Measurements from ENCODE around the gene HOXB7. TPM values are rescaled to one million over a fixed set of nuclear protein-coding genes. Genes with fewer than 3 reads are reported as not detected.

HOXB7 gene
- total RNA-seq, 1 donor from 2014 or later, result 0.16 TPM

- Histone ChIP-seq H3K4me3 (no peak overlapping the region), H3K9me3 (replicated peaks) (no peaks in the 10 kb centered on the region)
- TF ChIP-seq CTCF (IDR thresholded peaks at IDR 0.05; ENCODE audit: borderline replicate concordance), result no peak
Observed at GRCh38 chr17:48587276-48588073, 23.3 kb downstream of the HOXB7 start.

GRCh38 chr17:48586355-48587258, 24.2 kb downstream of the HOXB7 start:
- no peak for TF ChIP-seq CTCF (IDR thresholded peaks at IDR 0.05; ENCODE audit: borderline replicate concordance)
- no peaks in the 10 kb centered on the region for H3K36me3 ChIP-seq
- DNase-seq, result no peak
- H3K4me3 ChIP-seq, result peak overlapping the region; percentile 70
- H3K27me3 ChIP-seq (ENCODE audit: low read depth), result peaks cover 100% of the 10 kb centered on the region
- H3K9me3 ChIP-seq (replicated peaks), result no peaks in the 10 kb centered on the region
- H3K4me1 ChIP-seq, result peaks cover 18% of the 10 kb centered on the region
- H3K27ac ChIP-seq (replicated peaks), result peak overlapping the region; percentile 82
- intact Hi-C loops (cut with micrococcal nuclease), result no loop called here

More at GRCh38 chr17:48587276-48588073, 23.3 kb downstream of the HOXB7 start:
- H3K36me3 ChIP-seq, result no peaks in the 10 kb centered on the region
- intact Hi-C loops (cut with micrococcal nuclease), result no loop called here
- no peak for DNase-seq
- peaks cover 18% of the 10 kb centered on the region for H3K4me1 ChIP-seq
- H3K27me3 ChIP-seq (ENCODE audit: low read depth), result peaks cover 100% of the 10 kb centered on the region
- H3K27ac ChIP-seq (replicated peaks), result no peak overlapping the region

- H3K4me3 ChIP-seq, result no peak overlapping the region
- H3K9me3 ChIP-seq (replicated peaks), result no peaks in the 10 kb centered on the region
- intact Hi-C loops (cut with micrococcal nuclease), result no loop called here
- H3K27ac ChIP-seq (replicated peaks), result no peak overlapping the region
- no peak for TF ChIP-seq CTCF (IDR thresholded peaks at IDR 0.05; ENCODE audit: borderline replicate concordance)
- peaks cover 100% of the 10 kb centered on the region for H3K27me3 ChIP-seq (ENCODE audit: low read depth)
- peaks cover 18% of the 10 kb centered on the region for H3K4me1 ChIP-seq
- no peak for DNase-seq
- no peaks in the 10 kb centered on the region for H3K36me3 ChIP-seq
Observed at GRCh38 chr17:48584223-48584741, 26.5 kb downstream of the HOXB7 start.

- Histone ChIP-seq H3K9me3 (replicated peaks) (no peaks in the 10 kb centered on the region), H3K36me3 (no peaks in the 10 kb centered on the region), H3K27ac (replicated peaks) (no peak overlapping the region), H3K4me3 (no peak overlapping the region), H3K4me1 (peaks cover 21% of the 10 kb centered on the region), H3K27me3 (ENCODE audit: low read depth) (peaks cover 100% of the 10 kb centered on the region)
- DNase-seq, result no peak
- no peak for TF ChIP-seq CTCF (IDR thresholded peaks at IDR 0.05; ENCODE audit: borderline replicate concordance)
- intact Hi-C loops (cut with micrococcal nuclease), result no loop called here
Observed at GRCh38 chr17:48583708-48584222, 27.1 kb downstream of the HOXB7 start.

- Histone ChIP-seq H3K4me3 (peak overlapping the region; percentile 58), H3K36me3 (no peaks in the 10 kb centered on the region), H3K27ac (replicated peaks) (peak overlapping the region; percentile 67), H3K27me3 (ENCODE audit: low read depth) (peaks cover 100% of the 10 kb centered on the region), H3K9me3 (replicated peaks) (no peaks in the 10 kb centered on the region), H3K4me1 (peaks cover 26% of the 10 kb centered on the region)
- intact Hi-C loops (cut with micrococcal nuclease), result no loop called here
- no peak for DNase-seq
- no peak for TF ChIP-seq CTCF (IDR thresholded peaks at IDR 0.05; ENCODE audit: borderline replicate concordance)
Observed at GRCh38 chr17:48582750-48583069, 28.1 kb downstream of the HOXB7 start.

Data from left ventricle myocardium inferior (tissue), 1 donor.